SK-N-SH (cell line): Measurements from ENCODE around the gene GSK3A. TPM values are rescaled to one million over a fixed set of nuclear protein-coding genes. Genes with fewer than 3 reads are reported as not detected.

Experiments
- CTCF ChIA-PET: fragments of 300-600, 350-600 bp; formaldehyde crosslinking; extraction: SDS; loops from one replicate; lab custom pipeline; 2021; lab: Yijun Ruan, JAX
- POLR2A ChIA-PET: fragments of 350-600 bp; sonication (Branson Sonifier 250); formaldehyde crosslinking; extraction: SDS; loops from one replicate; lab custom pipeline; 2020; ENCODE audit warnings: antibody characterized with exemption, inconsistent platforms; lab: Yijun Ruan, JAX
- DNase-seq: peaks from one replicate; pipeline ENCODE4 v3.0.0; 2012
- H2AFZ ChIP-seq: fragments of 200-600 bp; sonication (generic); 2 replicates; pipeline ENCODE4 v1.8.1; 2016; ENCODE audit warnings: antibody characterized with exemption, mild to moderate bottlenecking, low read depth
- H3F3A ChIP-seq: fragments of 200-600 bp; sonication (generic); replicated peaks from 2 replicates; pipeline ENCODE3; 2016; ENCODE audit warnings: antibody characterized with exemption, mild to moderate bottlenecking; ENCODE audit not compliant: insufficient read depth
- H3K27ac ChIP-seq, 2 experiments: fragments of 200-500 bp in 1 of 2; fragments of 200-600 bp in 1 of 2; sonication (Bioruptor generic) in 1 of 2; sonication (generic), shearing (Covaris generic) in 1 of 2; 2 replicates each; pipeline versions ENCODE4 v1.5.1 to v1.6.1; 2014 to 2016; ENCODE audit warnings: low read depth in 2 of 2, inconsistent platforms in 1 of 2, low read length in 1 of 2, mild to moderate bottlenecking in 1 of 2, mixed read lengths in 1 of 2
- H3K27me3 ChIP-seq: fragments of 200-600 bp; sonication (generic), shearing (Covaris generic); 2 replicates; pipeline ENCODE4 v1.6.1; 2016; ENCODE audit warnings: mixed run types; ENCODE audit not compliant: insufficient read depth
- H3K36me3 ChIP-seq, 2 experiments: fragments of 200-500 bp in 1 of 2; fragments of 200-600 bp in 1 of 2; sonication (Bioruptor generic) in 1 of 2; sonication (generic) in 1 of 2; replicated peaks in 1 of 2; 2 replicates each; pipeline versions ENCODE3 to v1.5.1; 2014 to 2016; ENCODE audit warnings: low read length in 1 of 2, mild to moderate bottlenecking in 1 of 2; ENCODE audit not compliant: insufficient read depth in 2 of 2, control insufficient read depth in 1 of 2
- H3K4me1 ChIP-seq, 2 experiments: fragments of 200-500 bp in 1 of 2; fragments of 200-600 bp in 1 of 2; sonication (Bioruptor generic) in 1 of 2; sonication (generic), shearing (Covaris generic) in 1 of 2; 2 replicates each; pipeline versions ENCODE4 v1.5.1 to v1.6.1; 2014 to 2016; ENCODE audit warnings: low read depth in 1 of 2, low read length in 1 of 2, mixed run types in 1 of 2; ENCODE audit not compliant: insufficient read depth in 2 of 2, control insufficient read depth in 1 of 2
- H3K4me2 ChIP-seq: fragments of 200-600 bp; sonication (generic), shearing (Covaris generic); 2 replicates; pipeline ENCODE4 v1.6.1; 2017; ENCODE audit warnings: mixed run types
- H3K4me3 ChIP-seq, 2 experiments: fragments of 200-500 bp in 1 of 2; fragments of 200-600 bp in 1 of 2; sonication (Bioruptor generic) in 1 of 2; sonication (generic), shearing (Covaris generic) in 1 of 2; 2 replicates each; pipeline versions ENCODE4 v1.5.1 to v1.8.1; 2014 to 2016; ENCODE audit warnings: low read depth in 2 of 2, inconsistent platforms in 1 of 2, low read length in 1 of 2, mild to moderate bottlenecking in 1 of 2, mixed read lengths in 1 of 2, moderate library complexity in 1 of 2
- H3K79me2 ChIP-seq: fragments of 200-600 bp; sonication (generic); 2 replicates; pipeline ENCODE4 v1.8.1; 2017; ENCODE audit warnings: mild to moderate bottlenecking; ENCODE audit not compliant: insufficient read depth
- H3K9ac ChIP-seq: fragments of 200-600 bp; sonication (generic); 2 replicates; pipeline ENCODE4 v1.6.1; 2017; ENCODE audit warnings: mixed run types
- H3K9me2 ChIP-seq: fragments of 200-600 bp; sonication (generic); 2 replicates; pipeline ENCODE4 v1.6.1; 2017; ENCODE audit warnings: mixed run types
- H3K9me3 ChIP-seq: fragments of 200-600 bp; sonication (generic); 2 replicates; pipeline ENCODE4 v1.6.1; 2017; ENCODE audit warnings: mixed run types, mild to moderate bottlenecking, moderate library complexity
- H4K20me1 ChIP-seq: fragments of 200-600 bp; sonication (generic); 2 replicates; pipeline ENCODE4 v1.6.1; 2017; ENCODE audit warnings: mild to moderate bottlenecking, mixed run types; ENCODE audit not compliant: insufficient read depth
- CHD2 ChIP-seq: fragments of 150-350 bp; IDR thresholded peaks from 2 replicates; pipeline ENCODE4 v1.6.1; 2018; ENCODE audit warnings: low read length; ENCODE audit not compliant: partially characterized antibody
- EZH2phosphoT487 ChIP-seq: fragments of 200-600 bp; sonication (generic); IDR thresholded peaks from 2 replicates; pipeline ENCODE4 v1.6.1; 2017; ENCODE audit warnings: low read depth, mixed run types, mild to moderate bottlenecking, antibody characterized with exemption, moderate library complexity, borderline replicate concordance
- FOSL2 ChIP-seq: IDR thresholded peaks from 2 replicates; pipeline ENCODE4 v1.4.0; 2012; ENCODE audit warnings: low read depth, mild to moderate bottlenecking, moderate library complexity, borderline replicate concordance
- FOXJ3 ChIP-seq: sonication (generic); formaldehyde crosslinking; IDR thresholded peaks from 2 replicates; pipeline ENCODE4 v1.5.1; 2020; ENCODE audit warnings: mild to moderate bottlenecking, missing genetic modification reagents
- JUND ChIP-seq: IDR thresholded peaks from 2 replicates; pipeline ENCODE4 v1.4.0; 2012
- MEF2A ChIP-seq: IDR thresholded peaks from 2 replicates; pipeline ENCODE4 v1.4.0; 2012; ENCODE audit warnings: low read depth, borderline replicate concordance
- NFIC ChIP-seq: IDR thresholded peaks from 2 replicates; pipeline ENCODE4 v1.4.0; 2012; ENCODE audit warnings: borderline replicate concordance
- NRF1 ChIP-seq: IDR thresholded peaks from 2 replicates; pipeline ENCODE4 v1.6.1; 2012; ENCODE audit warnings: low read depth, mild to moderate bottlenecking, low read length
- POLR2AphosphoS5 ChIP-seq: IDR thresholded peaks from 2 replicates; pipeline ENCODE4 v1.6.1; 2012; ENCODE audit warnings: low read depth, low read length
- RAD21 ChIP-seq: IDR thresholded peaks from 2 replicates; pipeline ENCODE4 v1.6.1; 2012; ENCODE audit warnings: mild to moderate bottlenecking, low read length
- RCOR1 ChIP-seq: fragments of 150-350 bp; IDR thresholded peaks from 2 replicates; pipeline ENCODE4 v1.6.1; 2017; ENCODE audit warnings: antibody characterized with exemption, low read length
- REST ChIP-seq: IDR thresholded peaks from 2 replicates; pipeline ENCODE4 v1.6.1; 2012; ENCODE audit warnings: mild to moderate bottlenecking, low read depth, low read length, moderate library complexity
- RFX5 ChIP-seq: IDR thresholded peaks from 2 replicates; pipeline ENCODE4 v1.6.1; 2012; ENCODE audit warnings: mild to moderate bottlenecking, improper control_type of control experiment, low read length
- SIN3A ChIP-seq: IDR thresholded peaks from 2 replicates; pipeline ENCODE4 v1.6.1; 2012; ENCODE audit warnings: low read depth, mild to moderate bottlenecking, low read length, moderate library complexity, borderline replicate concordance
- TEAD4 ChIP-seq: IDR thresholded peaks from 2 replicates; pipeline ENCODE4 v1.4.0; 2012; ENCODE audit warnings: mild to moderate bottlenecking, borderline replicate concordance; ENCODE audit not compliant: insufficient read depth
- WGBS: methylation state at CpG from one replicate; pipeline ENCODE4 v1.1.6; 2017; ENCODE audit warnings: low lambda C conversion rate; 5-methylcytosine and 5-hydroxymethylcytosine counted together
- polyA plus RNA-seq, 3 experiments: library from polyadenylated mRNA; depleted of rRNA; stranded (reverse); fragments of >200 nt; gene quantifications; 2 replicates each; pipeline ENCODE4 v1.2.3, GENCODE V29; 2012

Gene GSK3A
- polyA plus RNA-seq, 1 of the 3 experiments (the other 2 are of a cell fraction): 42.1 TPM

- Histone ChIP-seq H3K79me2 (peaks cover 50% of the 10 kb centered on the region), H3K4me3 (peak overlapping the region in 1 of 2 experiments; percentile 95; a peak in 2 of 4 replicates), H3K27ac (peak overlapping the region in 1 of 2 experiments; percentile 95; a peak in 2 of 4 replicates), H3F3A (peaks cover 18% of the 10 kb centered on the region), H3K9me3 (no peaks in the 10 kb centered on the region), H3K4me2 (peak overlapping the region; percentile 99), H3K9me2 (no peaks in the 10 kb centered on the region), H2AFZ (no peak overlapping the region), H3K9ac (no peak overlapping the region), H3K27me3 (no peaks in the 10 kb centered on the region), H3K4me1 (peaks cover 29 to 43% of the 10 kb centered on the region in 2 experiments), H3K36me3 (peaks cover 24 to 48% of the 10 kb centered on the region in 2 experiments), H4K20me1 (peaks cover 24% of the 10 kb centered on the region)
- WGBS: 78% methylated on average over 13 of the region's 13 CpGs
- TF ChIP-seq POLR2AphosphoS5 (no peak), FOSL2 (no peak)
- DNase-seq: peak; percentile 54
- POLR2A ChIA-PET: no interaction called here
- CTCF ChIA-PET: interaction anchor here (0.9 to 2.7 kb wide), 4 partner anchors 10 to 42 kb away, joined by 3 to 11 read pairs (median 4); no protein-coding TSS in a partner anchor
Observed at GRCh38 chr19:42286349-42287016, 44.1 kb upstream of the GSK3A start.

GRCh38 chr19:42285988-42286348 is 43.6 kb upstream of the GSK3A start:
- no peak for TF ChIP-seq CHD2
- TF ChIP-seq NFIC: no peak
- no peak for TF ChIP-seq FOSL2
- no peak for TF ChIP-seq RCOR1
- TF ChIP-seq JUND: no peak
- no peak for TF ChIP-seq EZH2phosphoT487
- TF ChIP-seq RFX5: no peak
- no peak for TF ChIP-seq NRF1
- no peak for TF ChIP-seq FOXJ3
- no peak for TF ChIP-seq SIN3A
- no peak for TF ChIP-seq RAD21
- no peak for TF ChIP-seq REST
- no peak for TF ChIP-seq TEAD4
- no peak for TF ChIP-seq MEF2A
- Histone ChIP-seq H3K27ac (peak overlapping the region in 1 of 2 experiments; percentile 95; a peak in 3 of 4 replicates), H3K9me2 (no peaks in the 10 kb centered on the region), H3K4me1 (peaks cover 33 to 47% of the 10 kb centered on the region in 2 experiments), H2AFZ (no peak overlapping the region), H3K27me3 (no peaks in the 10 kb centered on the region), H3F3A (peaks cover 22% of the 10 kb centered on the region), H4K20me1 (peaks cover 24% of the 10 kb centered on the region), H3K9me3 (no peaks in the 10 kb centered on the region), H3K9ac (0 out of 2 replicates have a peak overlapping the region, but pooled peaks have one; percentile 77), H3K79me2 (peaks cover 47% of the 10 kb centered on the region), H3K4me3 (peak overlapping the region; percentile 88 to 95; a peak in 2 of 4 replicates), H3K4me2 (peak overlapping the region; percentile 99), H3K36me3 (peaks cover 19 to 43% of the 10 kb centered on the region in 2 experiments)
- DNase-seq: no peak
- ChIA-PET CTCF (interaction anchor here (0.6 to 2.7 kb wide), 6 partner anchors 9 to 177 kb away, joined by 3 to 11 read pairs (median 4); no protein-coding TSS in a partner anchor), POLR2A (no interaction called here)
- WGBS: 76% methylated on average over 6 of the region's 6 CpGs
